Panc1 (cell line): ENCODE data around the gene TMEM95. TPM values are rescaled to one million over a fixed set of nuclear protein-coding genes. Genes with fewer than 3 reads are reported as not detected.

Source experiments
- ATAC-seq: fragments of 200-7000 bp; cut with Tn5 transposase; 2 replicates; pipeline ENCODE4 v1.9.1; 2020; ENCODE audit warnings: mild to moderate bottlenecking, moderate library complexity
- BruUV-seq: library from RNA; stranded (reverse); fragments of 400-500 nt; replicated peaks from 2 replicates; lab custom pipeline; 2021; lab: Mats Ljungman, UMichigan
- CTCF ChIA-PET: fragments of 300-600 bp; sonication (Branson Sonifier 250); formaldehyde crosslinking; loops from one replicate; lab custom pipeline; 2022; ENCODE audit warnings: antibody characterized with exemption; lab: Charles Lee
- POLR2A ChIA-PET: fragments of 300-600 bp; sonication (Branson Sonifier 250); formaldehyde crosslinking; loops from one replicate; lab custom pipeline; 2022; ENCODE audit warnings: antibody characterized with exemption; lab: Charles Lee
- DNase-seq: peaks from one replicate; pipeline ENCODE4 v3.0.0-alpha.2; 2010; ENCODE audit warnings: low read depth, low spot score
- H3K27ac ChIP-seq: 2 replicates; pipeline ENCODE4 v1.5.1; 2011; ENCODE audit warnings: mild to moderate bottlenecking, low read length, inconsistent platforms
- H3K27me3 ChIP-seq: fragments of 200-500 bp; sonication (Bioruptor generic); 2 replicates; pipeline ENCODE4 v1.6.0; 2014; ENCODE audit warnings: low read length, inconsistent platforms; ENCODE audit not compliant: control insufficient read depth, insufficient read depth
- H3K36me3 ChIP-seq: fragments of 200-500 bp; sonication (Bioruptor generic); 2 replicates; pipeline ENCODE4 v1.5.1; 2014; ENCODE audit warnings: inconsistent platforms, mild to moderate bottlenecking, low read length, moderate library complexity; ENCODE audit not compliant: control insufficient read depth, insufficient read depth
- H3K4me1 ChIP-seq: 2 replicates; pipeline ENCODE4 v1.5.1; 2011; ENCODE audit warnings: inconsistent platforms, mild to moderate bottlenecking, low read length, moderate library complexity; ENCODE audit not compliant: control insufficient read depth, insufficient read depth
- H3K4me3 ChIP-seq, 2 experiments: 2 replicates each; pipeline ENCODE4 v1.5.1; 2011 to 2012; ENCODE audit warnings: low read depth in 2 of 2, low read length in 2 of 2, mild to moderate bottlenecking in 2 of 2, inconsistent platforms in 1 of 2, moderate library complexity in 1 of 2
- H3K9me3 ChIP-seq: fragments of 200-500 bp; sonication (Bioruptor generic); 2 replicates; pipeline ENCODE4 v1.5.1; 2014; ENCODE audit warnings: low read depth, mild to moderate bottlenecking, inconsistent platforms, low read length, moderate library complexity; ENCODE audit not compliant: control insufficient read depth, insufficient read depth
- POLR2AphosphoS5 ChIP-seq: IDR thresholded peaks from 2 replicates; pipeline ENCODE4 v1.6.1; 2012; ENCODE audit warnings: mild to moderate bottlenecking, low read depth, low read length, moderate library complexity
- SIN3A ChIP-seq: IDR thresholded peaks from 2 replicates; pipeline ENCODE4 v1.6.1; 2012; ENCODE audit warnings: low read depth, mild to moderate bottlenecking, low read length, moderate library complexity, borderline replicate concordance; ENCODE audit not compliant: insufficient read depth
- TCF7L2 ChIP-seq: IDR thresholded peaks from 2 replicates; pipeline ENCODE4 v1.6.1; 2011; ENCODE audit warnings: mild to moderate bottlenecking, low read depth, low read length, inconsistent platforms
- in situ Hi-C: cut with HindIII; loops from 2 replicates; pipeline ENCODE4 v1.10.0; 2016; ENCODE audit warnings: low sequenced_read_pairs, low pct_unique_long_range_greater_than_20kb
- intact Hi-C: fragments of 100-400 bp; cut with micrococcal nuclease; formaldehyde crosslinking; loops from one replicate; pipeline ENCODE4 v1.10.0; 2022; ENCODE audit not compliant: unreplicated experiment
- total RNA-seq: library from RNA; stranded (reverse); gene quantifications from one replicate; pipeline ENCODE4 v1.2.1, GENCODE V29; 2021; ENCODE audit not compliant: unreplicated experiment
- TF ChIP-seq, protein P1 (sequence below): fragments of 450-650 bp; IDR thresholded peaks from 2 replicates; pipeline ENCODE4 v1.5.1; 2017; ENCODE audit warnings: mild to moderate bottlenecking
- TF ChIP-seq, protein P2 (sequence below), 2 experiments: IDR thresholded peaks; 2 replicates each; pipeline ENCODE4 v1.6.1; 2011 to 2012; ENCODE audit warnings: low read depth in 2 of 2, control low read depth in 1 of 2, low read length in 1 of 2, mild to moderate bottlenecking in 1 of 2, moderate library complexity in 1 of 2; ENCODE audit not compliant: insufficient read depth in 1 of 2

Gene TMEM95
- total RNA-seq, 1 experiment from 2014 or later: not detected

DNA sequence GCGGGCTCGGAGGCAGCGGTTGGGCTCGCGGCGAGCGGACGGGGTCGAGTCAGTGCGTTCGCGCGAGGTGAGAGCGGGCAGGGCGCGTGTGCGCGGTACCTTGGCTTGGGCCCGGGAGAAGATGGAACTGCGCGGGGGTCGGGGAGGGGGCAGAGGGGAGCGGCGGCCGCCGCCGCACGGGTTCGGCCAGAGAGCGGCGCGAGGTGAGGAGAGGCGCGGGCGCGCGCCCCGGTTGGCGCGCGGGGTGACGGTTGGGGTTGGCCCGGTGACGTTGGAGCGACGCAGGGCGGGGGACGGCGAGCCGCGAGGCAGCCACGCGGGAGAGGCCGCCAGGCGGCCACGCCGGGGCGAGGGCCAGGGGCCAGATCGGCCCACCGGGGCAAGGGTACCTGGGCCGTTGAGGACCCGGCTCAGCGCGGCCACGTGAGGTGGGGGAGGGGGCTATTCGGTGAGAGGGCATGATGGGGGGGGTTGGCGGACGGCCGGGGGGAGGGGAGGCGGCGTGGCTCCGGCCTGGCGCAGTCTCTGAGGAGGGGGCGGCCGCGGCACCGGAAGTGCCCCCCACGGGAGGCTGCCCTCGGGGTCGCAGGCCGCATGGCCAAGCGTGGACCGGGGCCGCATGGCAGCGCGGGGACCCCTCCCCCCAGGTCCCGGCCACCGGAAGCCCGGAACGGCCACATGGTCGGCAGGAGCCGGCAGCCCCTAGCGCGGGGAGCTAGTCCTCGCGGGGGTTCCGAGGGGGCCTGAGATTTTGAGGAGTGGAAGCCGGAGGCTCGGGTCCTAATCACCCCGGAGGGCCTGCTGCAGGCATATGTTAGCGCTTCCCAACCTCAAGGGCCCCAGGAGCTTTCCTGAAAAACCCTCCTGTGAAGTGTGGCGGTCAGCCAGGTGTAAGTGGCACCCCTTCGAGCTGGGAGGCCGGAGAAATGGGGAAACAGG, 47.0 kb upstream of the TMEM95 start:
- Histone ChIP-seq H3K9me3 (no peaks in the 10 kb centered on the region), H3K27me3 (no peaks in the 10 kb centered on the region), H3K36me3 (peaks cover 22% of the 10 kb centered on the region), H3K4me3 (peak overlapping the region; percentile 86 to 92), H3K27ac (peak overlapping the region; percentile 93), H3K4me1 (peaks cover 35% of the 10 kb centered on the region)
- POLR2A ChIA-PET: interaction anchor here (0.7 to 0.9 kb wide), 2 partner anchors 14 to 21 kb away, joined by 3 read pairs; partner anchors contain the start of gene NEURL4
- peak; percentile 54 for ATAC-seq
- TF ChIP-seq, protein P1, sequence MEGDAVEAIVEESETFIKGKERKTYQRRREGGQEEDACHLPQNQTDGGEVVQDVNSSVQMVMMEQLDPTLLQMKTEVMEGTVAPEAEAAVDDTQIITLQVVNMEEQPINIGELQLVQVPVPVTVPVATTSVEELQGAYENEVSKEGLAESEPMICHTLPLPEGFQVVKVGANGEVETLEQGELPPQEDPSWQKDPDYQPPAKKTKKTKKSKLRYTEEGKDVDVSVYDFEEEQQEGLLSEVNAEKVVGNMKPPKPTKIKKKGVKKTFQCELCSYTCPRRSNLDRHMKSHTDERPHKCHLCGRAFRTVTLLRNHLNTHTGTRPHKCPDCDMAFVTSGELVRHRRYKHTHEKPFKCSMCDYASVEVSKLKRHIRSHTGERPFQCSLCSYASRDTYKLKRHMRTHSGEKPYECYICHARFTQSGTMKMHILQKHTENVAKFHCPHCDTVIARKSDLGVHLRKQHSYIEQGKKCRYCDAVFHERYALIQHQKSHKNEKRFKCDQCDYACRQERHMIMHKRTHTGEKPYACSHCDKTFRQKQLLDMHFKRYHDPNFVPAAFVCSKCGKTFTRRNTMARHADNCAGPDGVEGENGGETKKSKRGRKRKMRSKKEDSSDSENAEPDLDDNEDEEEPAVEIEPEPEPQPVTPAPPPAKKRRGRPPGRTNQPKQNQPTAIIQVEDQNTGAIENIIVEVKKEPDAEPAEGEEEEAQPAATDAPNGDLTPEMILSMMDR: no peak
- TF ChIP-seq SIN3A: peak; percentile 48; the same call in 1 of the 2 replicates
- TF ChIP-seq, protein P2, sequence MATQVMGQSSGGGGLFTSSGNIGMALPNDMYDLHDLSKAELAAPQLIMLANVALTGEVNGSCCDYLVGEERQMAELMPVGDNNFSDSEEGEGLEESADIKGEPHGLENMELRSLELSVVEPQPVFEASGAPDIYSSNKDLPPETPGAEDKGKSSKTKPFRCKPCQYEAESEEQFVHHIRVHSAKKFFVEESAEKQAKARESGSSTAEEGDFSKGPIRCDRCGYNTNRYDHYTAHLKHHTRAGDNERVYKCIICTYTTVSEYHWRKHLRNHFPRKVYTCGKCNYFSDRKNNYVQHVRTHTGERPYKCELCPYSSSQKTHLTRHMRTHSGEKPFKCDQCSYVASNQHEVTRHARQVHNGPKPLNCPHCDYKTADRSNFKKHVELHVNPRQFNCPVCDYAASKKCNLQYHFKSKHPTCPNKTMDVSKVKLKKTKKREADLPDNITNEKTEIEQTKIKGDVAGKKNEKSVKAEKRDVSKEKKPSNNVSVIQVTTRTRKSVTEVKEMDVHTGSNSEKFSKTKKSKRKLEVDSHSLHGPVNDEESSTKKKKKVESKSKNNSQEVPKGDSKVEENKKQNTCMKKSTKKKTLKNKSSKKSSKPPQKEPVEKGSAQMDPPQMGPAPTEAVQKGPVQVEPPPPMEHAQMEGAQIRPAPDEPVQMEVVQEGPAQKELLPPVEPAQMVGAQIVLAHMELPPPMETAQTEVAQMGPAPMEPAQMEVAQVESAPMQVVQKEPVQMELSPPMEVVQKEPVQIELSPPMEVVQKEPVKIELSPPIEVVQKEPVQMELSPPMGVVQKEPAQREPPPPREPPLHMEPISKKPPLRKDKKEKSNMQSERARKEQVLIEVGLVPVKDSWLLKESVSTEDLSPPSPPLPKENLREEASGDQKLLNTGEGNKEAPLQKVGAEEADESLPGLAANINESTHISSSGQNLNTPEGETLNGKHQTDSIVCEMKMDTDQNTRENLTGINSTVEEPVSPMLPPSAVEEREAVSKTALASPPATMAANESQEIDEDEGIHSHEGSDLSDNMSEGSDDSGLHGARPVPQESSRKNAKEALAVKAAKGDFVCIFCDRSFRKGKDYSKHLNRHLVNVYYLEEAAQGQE (IDR thresholded peaks at IDR 0.05; ENCODE audit: insufficient read depth in 1 of 2, low read depth in 2 of 2, low read length in 1 of 2): no peak
- intact Hi-C loops: no loop called here
- no peak for DNase-seq
- in situ Hi-C loops: no loop called here
- CTCF ChIA-PET: no interaction called here
- no TSS peak for BruUV-seq

DNA sequence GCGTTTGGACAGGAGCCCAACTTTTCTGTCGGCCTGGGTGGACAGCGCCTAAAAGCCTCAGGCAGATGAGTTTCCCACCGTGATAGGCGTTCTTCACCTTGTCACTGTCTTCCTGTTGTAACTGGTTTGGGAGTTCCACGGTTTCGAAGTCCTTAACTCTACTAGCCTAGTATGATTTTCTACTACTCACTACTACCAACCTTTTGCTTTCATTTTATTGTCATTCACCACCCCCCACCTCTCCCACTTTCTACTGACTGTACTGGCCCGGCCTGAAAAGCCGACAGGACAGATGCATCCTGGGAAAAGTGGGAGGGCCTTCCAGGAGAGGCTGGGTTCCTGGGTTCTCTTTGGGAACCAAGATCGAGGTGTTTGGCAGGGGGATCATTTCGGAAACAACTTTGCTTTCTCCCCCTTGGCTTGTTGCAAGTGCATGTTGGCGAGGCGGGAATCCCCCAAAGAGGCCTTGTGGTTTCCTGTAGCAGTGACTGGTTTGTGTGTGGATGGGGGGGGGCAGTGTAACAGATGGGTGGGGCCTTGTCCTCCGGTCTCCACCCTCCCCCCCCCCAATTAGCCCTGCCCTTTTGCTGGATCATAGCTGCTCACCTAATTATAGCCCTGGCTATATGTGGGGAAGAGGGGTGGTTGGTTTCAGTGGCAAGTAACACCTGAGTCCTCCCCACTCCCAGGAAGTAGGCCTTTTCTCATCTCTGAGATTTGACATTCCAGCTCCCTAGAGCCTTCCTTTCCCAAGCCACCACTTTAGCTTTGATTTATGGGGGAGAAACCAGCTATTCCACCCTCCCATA, 46.1 kb upstream of the TMEM95 start:
- in situ Hi-C loops: no loop called here
- DNase-seq: no peak
- H3K4me1 ChIP-seq: peaks cover 42% of the 10 kb centered on the region
- peaks cover 22% of the 10 kb centered on the region for H3K36me3 ChIP-seq
- H3K4me3 ChIP-seq: peak overlapping the region; percentile 86 to 92
- intact Hi-C loops: no loop called here
- TSS peak; percentile 83 for BruUV-seq
- peak; percentile 58 for ATAC-seq
- TF ChIP-seq TCF7L2 (no peak), SIN3A (no peak), POLR2AphosphoS5 (peak; percentile 46)
- TF ChIP-seq, protein P1: no peak
- TF ChIP-seq, protein P2 (IDR thresholded peaks at IDR 0.05; ENCODE audit: insufficient read depth in 1 of 2, low read depth in 2 of 2, low read length in 1 of 2): peak in 1 of 2 experiments; percentile 39; a peak in 1 of 4 replicates
- H3K27ac ChIP-seq: peak overlapping the region; percentile 93
- ChIA-PET POLR2A (interaction anchor here (0.7 to 0.9 kb wide), 2 partner anchors 15 to 21 kb away, joined by 3 read pairs; partner anchors contain the start of gene NEURL4), CTCF (no interaction called here)
- no peaks in the 10 kb centered on the region for H3K9me3 ChIP-seq
- H3K27me3 ChIP-seq: no peaks in the 10 kb centered on the region
